ENCODE data around the gene MTMR4. TPM values are rescaled to one million over a fixed set of nuclear protein-coding genes. Genes with fewer than 3 reads are reported as not detected.
A peak's percentile ranks its signal among the peaks of the same experiment; 100 is the strongest.

MTMR4 gene
- total RNA-seq, 3 donors from 2014 or later: 35.7 to 53.6 (median 42.7) TPM

GRCh38 chr17:58447039-58447975, 67.1 kb downstream of the MTMR4 start:
- no peak overlapping the region for H3K4me3 ChIP-seq
- no peaks in the 10 kb centered on the region for H3K27me3 ChIP-seq
- H3K36me3 ChIP-seq: no peaks in the 10 kb centered on the region
- intact Hi-C loops (cut with DNase I; ENCODE audit: low total_unique reads): no loop called here
- H3K9me3 ChIP-seq: no peaks in the 10 kb centered on the region
- DNase-seq (ENCODE audit: low spot score in 2 of 2): peak in 1 of 2 donors; percentile 65
- no peak for TF ChIP-seq POLR2A (IDR thresholded peaks at IDR 0.05)
- no peak for TF ChIP-seq POLR2AphosphoS5 (IDR thresholded peaks at IDR 0.05)
- TF ChIP-seq, protein P1, sequence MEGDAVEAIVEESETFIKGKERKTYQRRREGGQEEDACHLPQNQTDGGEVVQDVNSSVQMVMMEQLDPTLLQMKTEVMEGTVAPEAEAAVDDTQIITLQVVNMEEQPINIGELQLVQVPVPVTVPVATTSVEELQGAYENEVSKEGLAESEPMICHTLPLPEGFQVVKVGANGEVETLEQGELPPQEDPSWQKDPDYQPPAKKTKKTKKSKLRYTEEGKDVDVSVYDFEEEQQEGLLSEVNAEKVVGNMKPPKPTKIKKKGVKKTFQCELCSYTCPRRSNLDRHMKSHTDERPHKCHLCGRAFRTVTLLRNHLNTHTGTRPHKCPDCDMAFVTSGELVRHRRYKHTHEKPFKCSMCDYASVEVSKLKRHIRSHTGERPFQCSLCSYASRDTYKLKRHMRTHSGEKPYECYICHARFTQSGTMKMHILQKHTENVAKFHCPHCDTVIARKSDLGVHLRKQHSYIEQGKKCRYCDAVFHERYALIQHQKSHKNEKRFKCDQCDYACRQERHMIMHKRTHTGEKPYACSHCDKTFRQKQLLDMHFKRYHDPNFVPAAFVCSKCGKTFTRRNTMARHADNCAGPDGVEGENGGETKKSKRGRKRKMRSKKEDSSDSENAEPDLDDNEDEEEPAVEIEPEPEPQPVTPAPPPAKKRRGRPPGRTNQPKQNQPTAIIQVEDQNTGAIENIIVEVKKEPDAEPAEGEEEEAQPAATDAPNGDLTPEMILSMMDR (IDR thresholded peaks at IDR 0.05): peak in 2 of 3 donors; percentile 59 to 71
- no peaks in the 10 kb centered on the region for H3K4me1 ChIP-seq
- no peak overlapping the region for H3K27ac ChIP-seq

- H3K27ac ChIP-seq: no peak overlapping the region
- H3K36me3 ChIP-seq: no peaks in the 10 kb centered on the region
- intact Hi-C loops (cut with DNase I; ENCODE audit: low total_unique reads): no loop called here
- H3K4me1 ChIP-seq: no peaks in the 10 kb centered on the region
- H3K9me3 ChIP-seq: no peaks in the 10 kb centered on the region
- TF ChIP-seq POLR2A (IDR thresholded peaks at IDR 0.05) (no peak), POLR2AphosphoS5 (IDR thresholded peaks at IDR 0.05) (no peak)
- TF ChIP-seq, protein P1 (IDR thresholded peaks at IDR 0.05): no peak
- no peaks in the 10 kb centered on the region for H3K27me3 ChIP-seq
- no peak for DNase-seq (ENCODE audit: low spot score in 2 of 2)
- no peak overlapping the region for H3K4me3 ChIP-seq
Observed at GRCh38 chr17:58446086-58446485, 68.4 kb downstream of the MTMR4 start.

Other genes with a start within 250 kb of the MTMR4 start
- under 1 TPM in 1 of 3 donors, not detected in 2; 0.16 TPM for gene MPO, start 233.7 kb downstream of the MTMR4 start, total RNA-seq
- 10 to 100 TPM in 2 of 3 donors, 1 to 10 TPM in 1; 2.6 to 42.1 (median 26.9) TPM for gene TSPOAP1, start 185.8 kb downstream of the MTMR4 start, total RNA-seq
- gene SUPT4H1, start 162.4 kb downstream of the MTMR4 start, total RNA-seq: 10 to 100 TPM; 46.4 to 61.6 (median 48.2) TPM
- 10 to 100 TPM in 1 of 3 donors, 1 to 10 TPM in 1, not detected in 1; 8.5 to 19.0 TPM for gene RNF43, start 97.1 kb downstream of the MTMR4 start, total RNA-seq
- under 1 TPM; under 0.01 to 0.33 (median 0.32) TPM for gene HSF5, start 26.2 kb downstream of the MTMR4 start, total RNA-seq
- under 1 TPM; 0.16 to 0.33 (median 0.29) TPM for gene TEX14, start 177.4 kb upstream of the MTMR4 start, total RNA-seq
- gene RAD51C, start 178.0 kb upstream of the MTMR4 start, total RNA-seq: 10 to 100 TPM; 26.2 to 27.7 (median 27.5) TPM
- under 1 TPM; under 0.01 to 0.44 (median 0.16) TPM for gene PPM1E, start 241.2 kb upstream of the MTMR4 start, total RNA-seq

Measured in breast epithelium (tissue), 4 donors.